Pancreas (tissue), 10 donors: ENCODE results near the gene GRIK3. TPM values are rescaled to one million over a fixed set of nuclear protein-coding genes. Genes with fewer than 3 reads are reported as not detected.

Source experiments
- ATAC-seq, 4 donors: fragments of 200-7000 bp; cut with Tn5 transposase; one replicate each; pipeline versions ENCODE4 v1.8.0 to v1.9.1; 2020; ENCODE audit warnings: mild to moderate bottlenecking in 4 of 4, moderate library complexity in 4 of 4
- DNase-seq, 6 donors: peaks; one replicate each; pipeline ENCODE4 v3.0.0-alpha.2; 2020
- FAIRE-seq: peaks from 2 replicates; lab custom pipeline; 2012; peaks lifted over from hg19 to GRCh38; lab: Jason Lieb, UNC
- H3K27ac ChIP-seq, 4 donors: fragments of 200-600 bp; sonication (generic); 1 replicate in 3 of 4; 2 replicates in 1 of 4; pipeline versions ENCODE4 v1.5.0 to v1.8.0; 2020
- H3K27me3 ChIP-seq, 4 donors: fragments of 200-600 bp; one replicate each; pipeline ENCODE4 v1.8.0; 2021
- H3K36me3 ChIP-seq, 3 donors: fragments of 200-600 bp; sonication (generic) in 1 of 3; one replicate each; pipeline versions ENCODE4 v1.5.0 to v1.8.0; 2020 to 2021
- H3K4me1 ChIP-seq, 3 donors: fragments of 200-600 bp; one replicate each; pipeline ENCODE4 v1.8.0; 2021
- H3K4me3 ChIP-seq, 4 donors: fragments of 200-600 bp; sonication (generic) in 2 of 4; one replicate each; pipeline versions ENCODE4 v1.5.0 to v1.8.0; 2020 to 2021
- H3K9me3 ChIP-seq, 4 donors: fragments of 200-600 bp; one replicate each; pipeline ENCODE4 v1.8.0; 2021
- CTCF ChIP-seq, 4 donors: fragments of 200-600 bp; sonication (generic) in 3 of 4; IDR thresholded peaks; one replicate each; pipeline versions ENCODE4 v1.5.0 to v1.8.0; 2021; ENCODE audit warnings: antibody characterized with exemption in 4 of 4
- WGBS, 2 donors: extraction: QIAGEN DNeasy Blood & Tissue Kit; methylation state at CpG; one replicate each; pipeline ENCODE4 v1.1.7; 2013; 5-methylcytosine and 5-hydroxymethylcytosine counted together
- intact Hi-C, 3 donors: fragments of 100-400 bp; cut with DNase I; formaldehyde crosslinking; loops; one replicate each; pipeline versions ENCODE4 v1.11.1 to v1.14.2; 2022
- polyA plus RNA-seq, 2 donors: library from polyadenylated mRNA; stranded (reverse); fragments of 200-250 nt; gene quantifications; one replicate each; pipeline ENCODE4 v1.2.3, GENCODE V29; 2013
- total RNA-seq, 6 donors: library from RNA; stranded (reverse); fragmentation: NEBNext Ultra II Directional in 4 of 6; extraction: Animal tissue kit (Norgen Biotek cat#: 25700) in 4 of 6; gene quantifications; one replicate each; pipeline versions ENCODE4 v1.2.1 to v1.2.4, GENCODE V29; 2021 to 2023
- donor health status: healthy with polysubstance abuse.
- donor health status: DM: no; HTN: no; CAD: no; lungs with moderate emphysema.
- donor health status: DM: no; HTN: no; CAD: no.
- donor health status: control.
- donor health status: control.
- donor health status: Bipolar disorder and iron deficiency.
- donor health status: DM: yes; HTN: yes; CAD: no.
- donor health status: DM: no; HTN: no; CAD: no.
- donor health status: DM: no; HTN: no; CAD: no.
- donor health status: DM: yes; HTN: yes; CAD: no.

Gene GRIK3
- total and polyA plus RNA-seq, 8 donors = 0.08 to 0.47 (median 0.23) TPM

- Histone ChIP-seq H3K4me3 (no peak overlapping the region), H3K4me1 (no peaks in the 10 kb centered on the region), H3K27ac (no peak overlapping the region), H3K36me3 (no peaks in the 10 kb centered on the region), H3K9me3 (no peaks in the 10 kb centered on the region), H3K27me3 (peaks cover 0 to 7% (median 0%) of the 10 kb centered on the region in 4 donors)
- intact Hi-C loops = no loop called here
- no peak for TF ChIP-seq CTCF (IDR thresholded peaks at IDR 0.05)
- DNase-seq (no peak), FAIRE-seq (no peak), ATAC-seq (no peak)
- 73 to 84% methylated on average over 7 of the region's 7 CpGs for WGBS, 2 donors
Observed at GRCh38 chr1:36814083-36814482, 220.2 kb downstream of the GRIK3 start.

GRCh38 chr1:36807262-36807661, 227.1 kb downstream of the GRIK3 start:
- ATAC-seq (no peak), DNase-seq (no peak), FAIRE-seq (no peak)
- no peak for TF ChIP-seq CTCF (IDR thresholded peaks at IDR 0.05)
- no peaks in the 10 kb centered on the region for H3K36me3 ChIP-seq
- H3K27ac ChIP-seq = no peak overlapping the region
- no peaks in the 10 kb centered on the region for H3K27me3 ChIP-seq
- WGBS, 2 donors = 52 to 53% methylated on average over 4 of the region's 4 CpGs
- intact Hi-C loops = no loop called here
- H3K4me1 ChIP-seq = no peaks in the 10 kb centered on the region
- no peak overlapping the region for H3K4me3 ChIP-seq
- H3K9me3 ChIP-seq = no peaks in the 10 kb centered on the region

GRCh38 chr1:36805979-36806640, 228.2 kb downstream of the GRIK3 start:
- Histone ChIP-seq H3K27ac (no peak overlapping the region), H3K36me3 (no peaks in the 10 kb centered on the region), H3K4me1 (no peaks in the 10 kb centered on the region), H3K9me3 (no peaks in the 10 kb centered on the region), H3K4me3 (no peak overlapping the region), H3K27me3 (no peaks in the 10 kb centered on the region)
- WGBS, 2 donors = 65 to 74% methylated on average over 29 of the region's 29 CpGs
- DNase-seq (no peak), FAIRE-seq (no peak), ATAC-seq (no peak)
- no peak for TF ChIP-seq CTCF (IDR thresholded peaks at IDR 0.05)
- intact Hi-C loops = no loop called here

- WGBS, 2 donors = 69 to 73% methylated on average over 17 of the region's 17 CpGs
- Histone ChIP-seq H3K4me3 (no peak overlapping the region), H3K4me1 (no peaks in the 10 kb centered on the region), H3K27ac (no peak overlapping the region), H3K9me3 (no peaks in the 10 kb centered on the region), H3K27me3 (no peaks in the 10 kb centered on the region), H3K36me3 (no peaks in the 10 kb centered on the region)
- TF ChIP-seq CTCF (IDR thresholded peaks at IDR 0.05) = no peak
- FAIRE-seq = no peak
- no peak for ATAC-seq
- no peak for DNase-seq
- intact Hi-C loops = no loop called here
Observed at GRCh38 chr1:36804669-36805314, 229.5 kb downstream of the GRIK3 start.
